Activated CD4-positive, alpha-beta T cell treated with anti-CD3 and anti-CD28 coated beads, Interleukin-2, amount 50 U/mL, for 1 hour (primary cell): ENCODE measurements around the gene TSHZ2.

ENCODE experiments used
- DNase-seq: peaks from one replicate; pipeline ENCODE4 v3.0.0-alpha.2; 2020

The TSHZ2 gene

GRCh38 chr20:53216478-53216855 is 244.3 kb downstream of the TSHZ2 start:
- DNase-seq = no peak

- DNase-seq = peak; percentile 87
These were observed 244.9 kb downstream of the TSHZ2 start for GRCh38 chr20:53216856-53217576.

- DNase-seq = no peak
These were observed 248.5 kb downstream of the TSHZ2 start for GRCh38 chr20:53220482-53221307.

- DNase-seq = no peak
These were observed 249.6 kb downstream of the TSHZ2 start for GRCh38 chr20:53221731-53222130.

- DNase-seq = no peak
These were observed 250.3 kb downstream of the TSHZ2 start for GRCh38 chr20:53222416-53222815.

- no peak for DNase-seq
These were observed 250.8 kb downstream of the TSHZ2 start for GRCh38 chr20:53222932-53223331.

GRCh38 chr20:53223626-53224172 is 251.5 kb downstream of the TSHZ2 start:
- DNase-seq = no peak

GRCh38 chr20:53224851-53225250 is 252.7 kb downstream of the TSHZ2 start:
- no peak for DNase-seq

GRCh38 chr20:53226826-53227225 is 254.7 kb downstream of the TSHZ2 start:
- DNase-seq = no peak

- no peak for DNase-seq
These were observed 255.4 kb downstream of the TSHZ2 start for GRCh38 chr20:53227523-53227922.

- DNase-seq = no peak
These were observed 258.9 kb downstream of the TSHZ2 start for GRCh38 chr20:53231061-53231460.

- DNase-seq = no peak
These were observed 265.3 kb downstream of the TSHZ2 start for GRCh38 chr20:53237461-53237860.

GRCh38 chr20:53238121-53238660 is 266.0 kb downstream of the TSHZ2 start:
- DNase-seq = no peak

GRCh38 chr20:53243152-53243551 is 271.0 kb downstream of the TSHZ2 start:
- no peak for DNase-seq

- no peak for DNase-seq
These were observed 272.6 kb downstream of the TSHZ2 start for GRCh38 chr20:53244711-53245110.

GRCh38 chr20:53245574-53245973 is 273.4 kb downstream of the TSHZ2 start:
- no peak for DNase-seq

GRCh38 chr20:53247468-53248103 is 275.4 kb downstream of the TSHZ2 start:
- no peak for DNase-seq

GRCh38 chr20:53250456-53250855 is 278.3 kb downstream of the TSHZ2 start:
- DNase-seq = no peak

GRCh38 chr20:53252002-53252401 is 279.8 kb downstream of the TSHZ2 start:
- DNase-seq = no peak

- no peak for DNase-seq
These were observed 281.5 kb downstream of the TSHZ2 start for GRCh38 chr20:53253668-53254067.

GRCh38 chr20:53255102-53255710 is 283.0 kb downstream of the TSHZ2 start:
- no peak for DNase-seq

GRCh38 chr20:53258741-53259140 is 286.6 kb downstream of the TSHZ2 start:
- DNase-seq = no peak

GRCh38 chr20:53260168-53260567 is 288.0 kb downstream of the TSHZ2 start:
- no peak for DNase-seq
